Endothelial cell of umbilical vein (primary cell): ENCODE data around the gene LANCL2. TPM values are rescaled to one million over a fixed set of nuclear protein-coding genes. Genes with fewer than 3 reads are reported as not detected.

Experiments used
- BruUV-seq: library from RNA; stranded (reverse); fragments of 400-500 nt; replicated peaks from 2 replicates; lab custom pipeline; 2021; lab: Mats Ljungman, UMichigan
- CTCF ChIA-PET: fragments of 300-600, 350-600 bp; sonication (Branson Sonifier 250); formaldehyde crosslinking; loops from one replicate; lab custom pipeline; 2021; ENCODE audit warnings: antibody characterized with exemption, inconsistent platforms; lab: Charles Lee
- POLR2A ChIA-PET: fragments of 300-600, 350-600 bp; sonication (Branson Sonifier 250); formaldehyde crosslinking; loops from one replicate; lab custom pipeline; 2021; ENCODE audit warnings: antibody characterized with exemption, inconsistent platforms; lab: Charles Lee
- DNase-seq: peaks from one replicate; pipeline ENCODE4 v3.0.0-alpha.2; 2011; ENCODE audit warnings: low read depth, low spot score
- FAIRE-seq: peaks from 2 replicates; lab custom pipeline; 2011; peaks lifted over from hg19 to GRCh38; lab: Jason Lieb, UNC
- H2AFZ ChIP-seq: 2 replicates; pipeline ENCODE4 v1.6.0; 2012; ENCODE audit warnings: low read depth, low read length, control low read depth, inconsistent platforms
- H3K27ac ChIP-seq: 2 replicates; pipeline ENCODE4 v1.5.1; 2011; ENCODE audit warnings: low read depth, mild to moderate bottlenecking, control low read depth, low read length, moderate library complexity; ENCODE audit not compliant: insufficient read depth
- H3K27me3 ChIP-seq, 2 experiments: 2 replicates each; pipeline versions ENCODE4 v1.6.0 to v1.6.1; 2011; ENCODE audit warnings: low read length in 2 of 2, mixed read lengths in 1 of 2; ENCODE audit not compliant: control insufficient read depth in 2 of 2, insufficient read depth in 2 of 2
- H3K36me3 ChIP-seq, 2 experiments: 2 replicates in 1 of 2; 3 replicates in 1 of 2; pipeline ENCODE4 v1.5.1; 2011; ENCODE audit warnings: low read length in 2 of 2, mild to moderate bottlenecking in 1 of 2, moderate library complexity in 1 of 2; ENCODE audit not compliant: control insufficient read depth in 2 of 2, insufficient read depth in 2 of 2; ENCODE audit errors: extremely low read depth in 1 of 2
- H3K4me1 ChIP-seq: 3 replicates; pipeline ENCODE4 v1.5.1; 2011; ENCODE audit warnings: mild to moderate bottlenecking, low read length; ENCODE audit not compliant: control insufficient read depth, insufficient read depth; ENCODE audit errors: extremely low read depth
- H3K4me2 ChIP-seq: 2 replicates; pipeline ENCODE4 v1.6.1; 2011; ENCODE audit warnings: low read length, control low read depth, mixed read lengths; ENCODE audit not compliant: insufficient read depth
- H3K4me3 ChIP-seq, 3 experiments: fragments of 200-600 bp in 1 of 3; sonication (generic), shearing (Covaris generic) in 1 of 3; replicated peaks in 1 of 3; 2 replicates each; pipeline ENCODE4 v1.5.1; 2011 to 2016; ENCODE audit warnings: control low read depth in 3 of 3, low read length in 3 of 3, mild to moderate bottlenecking in 2 of 3, inconsistent platforms in 1 of 3, low read depth in 1 of 3, moderate library complexity in 1 of 3; ENCODE audit not compliant: insufficient read depth in 1 of 3
- H3K79me2 ChIP-seq: 2 replicates; pipeline ENCODE4 v1.6.0; 2012; ENCODE audit warnings: low read length, inconsistent platforms; ENCODE audit not compliant: control insufficient read depth, insufficient read depth
- H3K9ac ChIP-seq: replicated peaks from 2 replicates; pipeline ENCODE3; 2011; ENCODE audit warnings: low read length, control low read depth; ENCODE audit not compliant: insufficient read depth; ENCODE audit errors: extremely low read depth
- H3K9me1 ChIP-seq: replicated peaks from 3 replicates; pipeline ENCODE4 v1.6.0; 2011; ENCODE audit warnings: mild to moderate bottlenecking, low read length; ENCODE audit not compliant: control insufficient read depth, insufficient read depth; ENCODE audit errors: extremely low read depth
- H3K9me3 ChIP-seq: replicated peaks from 2 replicates; pipeline ENCODE4 v1.5.1; 2012; ENCODE audit warnings: low read length, inconsistent platforms; ENCODE audit not compliant: control insufficient read depth, insufficient read depth
- H4K20me1 ChIP-seq: replicated peaks from 2 replicates; pipeline ENCODE3; 2011; ENCODE audit warnings: mild to moderate bottlenecking, low read length; ENCODE audit not compliant: control insufficient read depth, insufficient read depth; ENCODE audit errors: extremely low read depth
- EZH2 ChIP-seq: IDR thresholded peaks from 2 replicates; pipeline ENCODE4 v1.6.1; 2012; ENCODE audit warnings: borderline replicate concordance, low read depth, mild to moderate bottlenecking, moderate library complexity, low read length, inconsistent platforms; ENCODE audit not compliant: severe bottlenecking
- FOS ChIP-seq: IDR thresholded peaks from 2 replicates; pipeline ENCODE4 v1.6.1; 2011; ENCODE audit warnings: mild to moderate bottlenecking, low read length, moderate library complexity, borderline replicate concordance; ENCODE audit not compliant: insufficient read depth
- GATA2 ChIP-seq: IDR thresholded peaks from 2 replicates; pipeline ENCODE4 v1.7.0; 2011; ENCODE audit warnings: low read depth, mild to moderate bottlenecking, moderate library complexity, mixed read lengths, low read length; ENCODE audit not compliant: insufficient read length, insufficient read depth
- JUN ChIP-seq: IDR thresholded peaks from 2 replicates; pipeline ENCODE4 v1.6.1; 2011; ENCODE audit warnings: borderline replicate concordance, low read depth; ENCODE audit not compliant: insufficient read length, insufficient read depth
- MYC ChIP-seq: IDR thresholded peaks from one replicate; pipeline ENCODE4 v1.6.1; 2011; ENCODE audit warnings: mild to moderate bottlenecking, low read depth, low read length
- POLR2A ChIP-seq: IDR thresholded peaks from 2 replicates; pipeline ENCODE4 v1.6.1; 2012; ENCODE audit warnings: low read depth, mild to moderate bottlenecking, control low read depth, low read length
- POLR2AphosphoS5 ChIP-seq: IDR thresholded peaks from 2 replicates; pipeline ENCODE4 v1.6.1; 2012; ENCODE audit warnings: low read depth, mild to moderate bottlenecking, control low read depth, low read length, moderate library complexity; ENCODE audit not compliant: insufficient read depth
- dilution Hi-C: fragments of 300-500 bp; cut with MboI; formaldehyde crosslinking; loops from one replicate; pipeline ENCODE4 v1.15.0; 2019; ENCODE audit warnings: low sequenced_read_pairs; ENCODE audit not compliant: extremely low pct_ligation_motif_present
- intact Hi-C: fragments of 100-400 bp; cut with micrococcal nuclease; formaldehyde crosslinking; loops from one replicate; pipeline ENCODE4 v1.10.0; 2022
- polyA plus RNA-seq, 4 experiments: library from polyadenylated mRNA; depleted of rRNA in 3 of 4; stranded (reverse) in 3 of 4; unstranded in 1 of 4; fragments of >200 nt; gene quantifications; 2 replicates each; pipeline versions ENCODE4 v1.2.1 to v1.2.3, GENCODE V29; 2011 to 2012; ENCODE audit warnings: missing spikeins in 1 of 4
- total RNA-seq: library from RNA; stranded (reverse); gene quantifications from 2 replicates; pipeline ENCODE4 v1.2.3, GENCODE V29; 2021
- TF ChIP-seq, protein P1 (sequence below): IDR thresholded peaks from 2 replicates; pipeline ENCODE4 v1.6.1; 2011; ENCODE audit not compliant: insufficient read depth, insufficient read length
- TF ChIP-seq, protein P2 (sequence below), 2 donors: IDR thresholded peaks; 1 replicate in 1 of 2; 2 replicates in 1 of 2; pipeline ENCODE4 v1.5.1; 2011; ENCODE audit warnings: low read length in 2 of 2, mild to moderate bottlenecking in 2 of 2, moderate library complexity in 2 of 2, control low read depth in 1 of 2, inconsistent platforms in 1 of 2, low read depth in 1 of 2; ENCODE audit not compliant: insufficient read depth in 1 of 2; ENCODE audit errors: extremely low read depth in 1 of 2

LANCL2 gene
- total and polyA plus RNA-seq, 2 donors (not counting 3 experiments of a cell fraction or from before 2014, with no cell fraction given): 19.2 to 25.3 TPM

DNA sequence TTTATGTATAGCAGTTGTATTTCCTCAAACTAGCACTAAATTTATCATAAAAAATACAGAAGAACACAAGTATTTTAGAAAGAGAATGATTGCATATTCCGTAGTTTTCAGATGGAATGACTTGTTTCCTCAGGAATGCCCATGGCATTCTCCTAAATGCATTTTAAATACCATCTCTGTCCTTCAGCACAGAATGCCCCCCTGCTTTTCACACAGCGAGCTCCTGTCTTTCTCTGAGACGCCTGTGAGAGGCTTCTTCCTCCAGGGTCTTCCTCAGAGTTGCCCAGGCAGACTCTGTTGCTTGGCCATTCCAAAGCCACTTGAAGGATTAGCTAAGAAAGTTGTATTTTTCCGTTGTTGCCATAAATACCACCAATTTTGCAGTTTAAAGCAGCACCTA lies 10.1 kb downstream of the LANCL2 start:
- intact Hi-C loops: no loop called here
- H4K20me1 ChIP-seq: no peaks in the 10 kb centered on the region
- H3K9me1 ChIP-seq: no peaks in the 10 kb centered on the region
- no peaks in the 10 kb centered on the region for H3K9me3 ChIP-seq
- ChIA-PET CTCF (interaction anchor here (1.2 to 1.7 kb wide), 2 partner anchors 9 to 40 kb away, joined by 5 to 6 read pairs; no protein-coding TSS in a partner anchor), POLR2A (no interaction called here)
- no peak for DNase-seq
- TF ChIP-seq, protein P1, sequence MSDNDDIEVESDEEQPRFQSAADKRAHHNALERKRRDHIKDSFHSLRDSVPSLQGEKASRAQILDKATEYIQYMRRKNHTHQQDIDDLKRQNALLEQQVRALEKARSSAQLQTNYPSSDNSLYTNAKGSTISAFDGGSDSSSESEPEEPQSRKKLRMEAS: no peak
- TF ChIP-seq POLR2A: no peak
- no peak for TF ChIP-seq FOS
- no peak for TF ChIP-seq JUN
- TF ChIP-seq POLR2AphosphoS5: no peak
- no peak for TF ChIP-seq EZH2
- TF ChIP-seq, protein P2, sequence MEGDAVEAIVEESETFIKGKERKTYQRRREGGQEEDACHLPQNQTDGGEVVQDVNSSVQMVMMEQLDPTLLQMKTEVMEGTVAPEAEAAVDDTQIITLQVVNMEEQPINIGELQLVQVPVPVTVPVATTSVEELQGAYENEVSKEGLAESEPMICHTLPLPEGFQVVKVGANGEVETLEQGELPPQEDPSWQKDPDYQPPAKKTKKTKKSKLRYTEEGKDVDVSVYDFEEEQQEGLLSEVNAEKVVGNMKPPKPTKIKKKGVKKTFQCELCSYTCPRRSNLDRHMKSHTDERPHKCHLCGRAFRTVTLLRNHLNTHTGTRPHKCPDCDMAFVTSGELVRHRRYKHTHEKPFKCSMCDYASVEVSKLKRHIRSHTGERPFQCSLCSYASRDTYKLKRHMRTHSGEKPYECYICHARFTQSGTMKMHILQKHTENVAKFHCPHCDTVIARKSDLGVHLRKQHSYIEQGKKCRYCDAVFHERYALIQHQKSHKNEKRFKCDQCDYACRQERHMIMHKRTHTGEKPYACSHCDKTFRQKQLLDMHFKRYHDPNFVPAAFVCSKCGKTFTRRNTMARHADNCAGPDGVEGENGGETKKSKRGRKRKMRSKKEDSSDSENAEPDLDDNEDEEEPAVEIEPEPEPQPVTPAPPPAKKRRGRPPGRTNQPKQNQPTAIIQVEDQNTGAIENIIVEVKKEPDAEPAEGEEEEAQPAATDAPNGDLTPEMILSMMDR (IDR thresholded peaks at IDR 0.05; ENCODE audit: extremely low read depth in 1 of 2, insufficient read depth in 1 of 2, low read depth in 1 of 2, low read length in 2 of 2): no peak
- no peak for TF ChIP-seq MYC
- no peak for TF ChIP-seq GATA2
- no peak overlapping the region for H3K4me3 ChIP-seq
- H3K4me2 ChIP-seq: no peak overlapping the region
- H3K27ac ChIP-seq: no peak overlapping the region
- H3K9ac ChIP-seq: no peak overlapping the region
- peaks cover 9% of the 10 kb centered on the region for H3K79me2 ChIP-seq
- no peak overlapping the region for H2AFZ ChIP-seq
- BruUV-seq: no TSS peak
- H3K4me1 ChIP-seq: peaks cover 2% of the 10 kb centered on the region
- FAIRE-seq: no peak
- dilution Hi-C loops: no loop called here
- H3K27me3 ChIP-seq: no peaks in the 10 kb centered on the region
- H3K36me3 ChIP-seq: no peaks in the 10 kb centered on the region
